H1 (cell line): Measurements from ENCODE around the gene CDCA3. TPM values are rescaled to one million over a fixed set of nuclear protein-coding genes. Genes with fewer than 3 reads are reported as not detected.
"Not testable (repeated sequence)": the region's sequence is repeated elsewhere in the genome, so short reads cannot be mapped to it uniquely, and the experiment has no call there.

Experiments used
- CTCF ChIA-PET: fragments of 300-600 bp; sonication (Branson Sonifier 250); formaldehyde crosslinking; loops from one replicate; lab custom pipeline; 2021; ENCODE audit not compliant: partially characterized antibody; lab: Charles Lee
- POLR2A ChIA-PET: fragments of 300-600 bp; sonication (Branson Sonifier 250); formaldehyde crosslinking; loops from one replicate; lab custom pipeline; 2021; ENCODE audit warnings: inconsistent platforms; ENCODE audit not compliant: partially characterized antibody; lab: Charles Lee
- DNase-seq, 2 experiments: peaks; one replicate each; pipeline versions ENCODE4 v3.0.0 to v3.0.0-alpha.2; 2010 to 2022; ENCODE audit warnings: low spot score in 2 of 2, low read depth in 1 of 2, mixed read lengths in 1 of 2
- FAIRE-seq: peaks from 2 replicates; lab custom pipeline; 2011; peaks lifted over from hg19 to GRCh38; lab: Jason Lieb, UNC
- H2AFZ ChIP-seq: 2 replicates; pipeline ENCODE4 v1.8.1; 2012; ENCODE audit warnings: low read length, inconsistent platforms
- H2AK5ac ChIP-seq: 2 replicates; pipeline ENCODE4 v1.6.1; 2013; ENCODE audit warnings: low read depth, low read length
- H2BK120ac ChIP-seq: replicated peaks from 2 replicates; pipeline ENCODE3; 2013; ENCODE audit warnings: low read depth, low read length, inconsistent platforms
- H2BK12ac ChIP-seq: 2 replicates; pipeline ENCODE4 v1.6.1; 2013; ENCODE audit warnings: low read depth, low read length
- H2BK15ac ChIP-seq: 2 replicates; pipeline ENCODE4 v1.6.1; 2013; ENCODE audit warnings: low read length
- H2BK20ac ChIP-seq: 2 replicates; pipeline ENCODE4 v1.6.1; 2013; ENCODE audit warnings: low read length
- H2BK5ac ChIP-seq: 2 replicates; pipeline ENCODE4 v1.6.1; 2013; ENCODE audit warnings: low read depth, low read length
- H3K14ac ChIP-seq: 2 replicates; pipeline ENCODE4 v1.6.1; 2013; ENCODE audit warnings: inconsistent platforms; ENCODE audit not compliant: insufficient read length
- H3K18ac ChIP-seq: 2 replicates; pipeline ENCODE4 v1.6.1; 2013; ENCODE audit warnings: low read length; ENCODE audit errors: extremely low read depth
- H3K23ac ChIP-seq: 2 replicates; pipeline ENCODE4 v1.6.1; 2013; ENCODE audit warnings: inconsistent platforms; ENCODE audit not compliant: insufficient read length
- H3K23me2 ChIP-seq: 2 replicates; pipeline ENCODE4 v1.6.1; 2013; ENCODE audit warnings: low read depth, low read length
- H3K27ac ChIP-seq: 2 replicates; pipeline ENCODE4 v1.6.1; 2011; ENCODE audit warnings: low read depth, low read length, inconsistent platforms
- H3K27me3 ChIP-seq, 4 experiments: replicated peaks in 1 of 4; 1 replicate in 1 of 4; 2 replicates in 3 of 4; pipeline versions ENCODE4 v1.6.1 to v1.8.1; 2011 to 2013; ENCODE audit warnings: low read length in 3 of 4, mild to moderate bottlenecking in 3 of 4, inconsistent platforms in 2 of 4, mixed read lengths in 2 of 4, moderate library complexity in 1 of 4; ENCODE audit not compliant: control insufficient read depth in 3 of 4, insufficient read depth in 3 of 4; ENCODE audit errors: extremely low read depth in 1 of 4
- H3K36me3 ChIP-seq, 4 experiments: 2 replicates each; pipeline versions ENCODE4 v1.6.1 to v1.8.1; 2011 to 2013; ENCODE audit warnings: mild to moderate bottlenecking in 4 of 4, low read length in 3 of 4, moderate library complexity in 2 of 4, control low read depth in 1 of 4, inconsistent platforms in 1 of 4; ENCODE audit not compliant: insufficient read depth in 4 of 4, control insufficient read depth in 2 of 4
- H3K4ac ChIP-seq: replicated peaks from 2 replicates; pipeline ENCODE3; 2013; ENCODE audit warnings: low read length, low read depth, mixed read lengths, inconsistent platforms; ENCODE audit not compliant: insufficient read length
- H3K4me1 ChIP-seq, 4 experiments: replicated peaks in 1 of 4; 1 replicate in 1 of 4; 2 replicates in 3 of 4; pipeline versions ENCODE4 v1.6.1 to v1.8.1; 2011 to 2013; ENCODE audit warnings: low read length in 3 of 4, inconsistent platforms in 2 of 4, mixed read lengths in 1 of 4; ENCODE audit not compliant: insufficient read depth in 4 of 4, control insufficient read depth in 3 of 4
- H3K4me2 ChIP-seq, 2 experiments: 2 replicates each; pipeline versions ENCODE4 v1.6.1 to v1.8.1; 2011 to 2013; ENCODE audit warnings: low read depth in 2 of 2, low read length in 2 of 2, control low read depth in 1 of 2, inconsistent platforms in 1 of 2, mild to moderate bottlenecking in 1 of 2; ENCODE audit not compliant: insufficient read depth in 1 of 2
- H3K4me3 ChIP-seq, 4 experiments: fragments of 200-600, 300-600 bp in 1 of 4; sonication (generic), shearing (Covaris generic), sonication (Bioruptor Twin) in 1 of 4; 2 replicates each; pipeline versions ENCODE4 v1.5.1 to v1.8.1; 2011 to 2016; ENCODE audit warnings: low read length in 4 of 4, low read depth in 3 of 4, control low read depth in 2 of 4, inconsistent platforms in 2 of 4, mild to moderate bottlenecking in 2 of 4, mixed read lengths in 1 of 4, moderate library complexity in 1 of 4; ENCODE audit not compliant: insufficient read depth in 2 of 4; ENCODE audit errors: extremely low read depth in 1 of 4
- H3K56ac ChIP-seq: replicated peaks from 2 replicates; pipeline ENCODE3; 2013; ENCODE audit warnings: low read depth, mild to moderate bottlenecking, mixed read lengths, low read length, inconsistent platforms; ENCODE audit not compliant: insufficient read length
- H3K79me1 ChIP-seq: 2 replicates; pipeline ENCODE4 v1.6.1; 2013; ENCODE audit warnings: low read depth, low read length, control low read depth
- H3K79me2 ChIP-seq, 2 experiments: 2 replicates each; pipeline versions ENCODE4 v1.6.1 to v1.8.1; 2012 to 2013; ENCODE audit warnings: low read length in 2 of 2, mild to moderate bottlenecking in 2 of 2, inconsistent platforms in 1 of 2; ENCODE audit not compliant: insufficient read depth in 2 of 2, control insufficient read depth in 1 of 2
- H3K9ac ChIP-seq, 4 experiments: replicated peaks in 1 of 4; 1 replicate in 1 of 4; 2 replicates in 3 of 4; pipeline versions ENCODE4 v1.6.1 to v1.8.1; 2011 to 2013; ENCODE audit warnings: low read depth in 3 of 4, low read length in 3 of 4, control low read depth in 2 of 4, mild to moderate bottlenecking in 2 of 4, moderate library complexity in 2 of 4, inconsistent platforms in 1 of 4; ENCODE audit errors: extremely low read depth in 1 of 4
- H3K9me3 ChIP-seq, 2 experiments: 2 replicates each; pipeline versions ENCODE4 v1.6.1 to v1.8.1; 2012 to 2013; ENCODE audit warnings: mild to moderate bottlenecking in 2 of 2, moderate library complexity in 2 of 2, control low read depth in 1 of 2, inconsistent platforms in 1 of 2, low read depth in 1 of 2, low read length in 1 of 2, mixed read lengths in 1 of 2; ENCODE audit not compliant: insufficient read depth in 2 of 2
- H4K20me1 ChIP-seq, 2 experiments: replicated peaks in 1 of 2; 2 replicates each; pipeline versions ENCODE3 to v1.8.1; 2011 to 2013; ENCODE audit warnings: inconsistent platforms in 2 of 2, low read length in 2 of 2, mild to moderate bottlenecking in 1 of 2; ENCODE audit not compliant: insufficient read depth in 2 of 2, control insufficient read depth in 1 of 2
- H4K5ac ChIP-seq: 2 replicates; pipeline ENCODE4 v1.6.1; 2013; ENCODE audit warnings: low read length, low read depth, mixed read lengths, inconsistent platforms; ENCODE audit not compliant: insufficient read length
- H4K8ac ChIP-seq: 2 replicates; pipeline ENCODE4 v1.8.0; 2013; ENCODE audit warnings: mild to moderate bottlenecking, moderate library complexity, low read length, inconsistent platforms; ENCODE audit not compliant: insufficient read depth; ENCODE audit errors: extremely low read depth
- H4K91ac ChIP-seq: replicated peaks from 2 replicates; pipeline ENCODE3; 2013; ENCODE audit warnings: low read length, mixed read lengths, inconsistent platforms; ENCODE audit not compliant: insufficient read length
- WGBS, 2 experiments: shearing (Covaris generic) in 1 of 2; methylation state at CpG; one replicate each; pipeline versions ENCODE4 v1.1.6 to v1.1.7; 2013 to 2015; ENCODE audit warnings: low lambda C conversion rate in 2 of 2, mixed read lengths in 2 of 2, inconsistent platforms in 1 of 2, low coverage in 1 of 2, missing lambda C conversion rate in 1 of 2; ENCODE audit not compliant: insufficient replicate concordance in 2 of 2, insufficient coverage in 1 of 2, insufficient read length in 1 of 2; ENCODE audit errors: extremely low coverage in 1 of 2, missing lambda C conversion rate in 1 of 2; 5-methylcytosine and 5-hydroxymethylcytosine counted together
- polyA plus RNA-seq, 7 experiments: library from polyadenylated mRNA; depleted of rRNA in 3 of 7; stranded (reverse) in 5 of 7; unstranded in 2 of 7; fragments of >200 nt in 5 of 7; fragments of 200-250 nt in 2 of 7; gene quantifications; 1 replicate in 5 of 7; 2 replicates in 1 of 7; 4 replicates in 1 of 7; pipeline versions ENCODE4 v1.2.1 to v1.2.3, GENCODE V29; 2011 to 2013; ENCODE audit warnings: missing spikeins in 2 of 7, mixed read lengths in 2 of 7
- total RNA-seq: library from RNA; stranded (reverse); fragmentation: NEBNext Ultra II Directional; extraction: Animal tissue kit (Norgen Biotek cat#: 25700); gene quantifications from 2 replicates; pipeline ENCODE4 v1.2.1, GENCODE V29; 2021

Gene CDCA3
- total and polyA plus RNA-seq, 2 of the 8 experiments (the other 6 are each of a cell fraction or from before 2014, with no cell fraction given): 47.7 to 71.2 TPM

DNA sequence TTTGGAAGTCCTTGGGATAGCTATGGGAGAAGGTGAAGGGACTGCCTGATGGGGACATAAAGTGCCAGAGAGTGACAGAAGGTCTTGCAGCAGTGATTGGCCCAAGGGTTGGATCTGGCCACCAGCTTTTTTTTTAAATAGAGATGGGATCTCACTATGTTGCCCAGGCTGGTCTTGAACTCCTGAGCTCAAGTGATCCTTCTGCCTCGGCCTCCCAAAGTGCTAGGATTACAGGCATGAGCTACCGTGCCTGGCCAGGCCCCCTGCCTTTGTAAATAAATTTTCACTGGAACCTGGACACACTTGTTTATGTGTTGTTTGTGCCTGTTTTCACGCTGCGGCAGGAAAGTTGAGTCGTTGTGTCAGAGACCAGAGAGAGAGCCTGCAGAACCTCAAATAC is 14.2 kb upstream of the CDCA3 start:
- H3K36me3 ChIP-seq: peaks cover 21 to 55% (median 40%) of the 10 kb centered on the region in 4 experiments

More for the DNA sequence above, 14.2 kb upstream of the CDCA3 start:
- ChIA-PET CTCF (interaction anchor here (0.7 to 10.4 kb wide), 13 partner anchors 9 to 113 kb away, joined by 3 to 216 read pairs (median 4); partner anchors contain the start of genes C12orf57, CDCA3, MLF2 and RNU7-1), POLR2A (interaction anchor here (1.3 to 18.9 kb wide), 9 partner anchors 21 to 260 kb away, joined by 4 to 588 read pairs (median 87); partner anchors contain the start of genes ATN1, C12orf57, CDCA3 and ENO2)
- H3K79me1 ChIP-seq, H2AK5ac ChIP-seq, H4K91ac ChIP-seq, H3K23ac ChIP-seq, H2BK15ac ChIP-seq, DNase-seq, H3K56ac ChIP-seq, FAIRE-seq, H4K5ac ChIP-seq, H2BK120ac ChIP-seq, H3K4ac ChIP-seq, H2AFZ ChIP-seq, H3K9ac ChIP-seq, H3K4me3 ChIP-seq, H3K18ac ChIP-seq, H2BK12ac ChIP-seq, H3K14ac ChIP-seq, H3K27ac ChIP-seq, H3K9me3 ChIP-seq, H3K27me3 ChIP-seq, H4K8ac ChIP-seq, H2BK5ac ChIP-seq, H2BK20ac ChIP-seq: not testable (repeated sequence)
- Histone ChIP-seq H3K79me2 (peaks cover 0 to 22% of the 10 kb centered on the region in 2 experiments; a peak in 2 of 4 replicates), H4K20me1 (peaks cover 13 to 15% of the 10 kb centered on the region in 2 experiments), H3K4me1 (peaks cover 5 to 34% (median 16%) of the 10 kb centered on the region in 4 experiments), H3K4me2 (peak overlapping the region in 1 of 2 experiments; percentile 94; a peak in 1 of 4 replicates), H3K23me2 (peaks cover 11% of the 10 kb centered on the region)
- 92% methylated on average over 5 of the region's 5 CpGs; no CpG with 5 or more reads in 1 of the 2 experiments for WGBS, 2 experiments
